Fibroblast of villous mesenchyme (primary cell): ENCODE results near the gene NDC1. TPM values are rescaled to one million over a fixed set of nuclear protein-coding genes. Genes with fewer than 3 reads are reported as not detected.

Source experiments
- DNase-seq: peaks from one replicate; pipeline ENCODE4 v3.0.0-alpha.2; 2010; ENCODE audit warnings: low read depth
- H3K4me3 ChIP-seq: 2 replicates; pipeline ENCODE4 v1.5.1; 2011; ENCODE audit warnings: low read depth, mild to moderate bottlenecking, low read length
- CTCF ChIP-seq: IDR thresholded peaks from 2 replicates; pipeline ENCODE4 v1.5.1; 2012; ENCODE audit warnings: low read depth, mild to moderate bottlenecking, low read length; ENCODE audit not compliant: insufficient read depth
- total RNA-seq: library from RNA; depleted of rRNA; stranded (reverse); fragments of >200 nt; gene quantifications from 2 replicates; pipeline ENCODE4 v1.2.3, GENCODE V29; 2012

NDC1 gene
- total RNA-seq, 1 donor = 28.9 TPM

GRCh38 chr1:53869454-53870117 is 31.5 kb upstream of the NDC1 start:
- no peak for DNase-seq
- H3K4me3 ChIP-seq = no peak overlapping the region
- TF ChIP-seq CTCF = no peak

GRCh38 chr1:53868565-53868964 is 30.5 kb upstream of the NDC1 start:
- no peak for TF ChIP-seq CTCF
- H3K4me3 ChIP-seq = no peak overlapping the region
- DNase-seq = no peak

GRCh38 chr1:53862507-53862906 is 24.4 kb upstream of the NDC1 start:
- H3K4me3 ChIP-seq = no peak overlapping the region
- no peak for DNase-seq
- TF ChIP-seq CTCF = no peak

GRCh38 chr1:53860967-53861411 is 22.9 kb upstream of the NDC1 start:
- no peak overlapping the region for H3K4me3 ChIP-seq
- TF ChIP-seq CTCF = peak; percentile 87
- peak; percentile 57 for DNase-seq

- DNase-seq = no peak
- H3K4me3 ChIP-seq = no peak overlapping the region
- no peak for TF ChIP-seq CTCF
Measured at GRCh38 chr1:53851571-53852285, 13.6 kb upstream of the NDC1 start.

GRCh38 chr1:53850082-53850673 is 12.1 kb upstream of the NDC1 start:
- no peak overlapping the region for H3K4me3 ChIP-seq
- no peak for TF ChIP-seq CTCF
- no peak for DNase-seq
